ENCODE measurements around the gene WDCP. TPM values are rescaled to one million over a fixed set of nuclear protein-coding genes. Genes with fewer than 3 reads are reported as not detected.

The WDCP gene, protein sequence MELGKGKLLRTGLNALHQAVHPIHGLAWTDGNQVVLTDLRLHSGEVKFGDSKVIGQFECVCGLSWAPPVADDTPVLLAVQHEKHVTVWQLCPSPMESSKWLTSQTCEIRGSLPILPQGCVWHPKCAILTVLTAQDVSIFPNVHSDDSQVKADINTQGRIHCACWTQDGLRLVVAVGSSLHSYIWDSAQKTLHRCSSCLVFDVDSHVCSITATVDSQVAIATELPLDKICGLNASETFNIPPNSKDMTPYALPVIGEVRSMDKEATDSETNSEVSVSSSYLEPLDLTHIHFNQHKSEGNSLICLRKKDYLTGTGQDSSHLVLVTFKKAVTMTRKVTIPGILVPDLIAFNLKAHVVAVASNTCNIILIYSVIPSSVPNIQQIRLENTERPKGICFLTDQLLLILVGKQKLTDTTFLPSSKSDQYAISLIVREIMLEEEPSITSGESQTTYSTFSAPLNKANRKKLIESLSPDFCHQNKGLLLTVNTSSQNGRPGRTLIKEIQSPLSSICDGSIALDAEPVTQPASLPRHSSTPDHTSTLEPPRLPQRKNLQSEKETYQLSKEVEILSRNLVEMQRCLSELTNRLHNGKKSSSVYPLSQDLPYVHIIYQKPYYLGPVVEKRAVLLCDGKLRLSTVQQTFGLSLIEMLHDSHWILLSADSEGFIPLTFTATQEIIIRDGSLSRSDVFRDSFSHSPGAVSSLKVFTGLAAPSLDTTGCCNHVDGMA
- 6.2 and 14.4 TPM in 2 replicates for total RNA-seq

GRCh38 chr2:24046930-24047702 lies at the start of gene WDCP:
WDCP (minus strand) TSS chr2:24047391; CDS start chr2:24039494, 7,897 bp downstream.

DNA sequence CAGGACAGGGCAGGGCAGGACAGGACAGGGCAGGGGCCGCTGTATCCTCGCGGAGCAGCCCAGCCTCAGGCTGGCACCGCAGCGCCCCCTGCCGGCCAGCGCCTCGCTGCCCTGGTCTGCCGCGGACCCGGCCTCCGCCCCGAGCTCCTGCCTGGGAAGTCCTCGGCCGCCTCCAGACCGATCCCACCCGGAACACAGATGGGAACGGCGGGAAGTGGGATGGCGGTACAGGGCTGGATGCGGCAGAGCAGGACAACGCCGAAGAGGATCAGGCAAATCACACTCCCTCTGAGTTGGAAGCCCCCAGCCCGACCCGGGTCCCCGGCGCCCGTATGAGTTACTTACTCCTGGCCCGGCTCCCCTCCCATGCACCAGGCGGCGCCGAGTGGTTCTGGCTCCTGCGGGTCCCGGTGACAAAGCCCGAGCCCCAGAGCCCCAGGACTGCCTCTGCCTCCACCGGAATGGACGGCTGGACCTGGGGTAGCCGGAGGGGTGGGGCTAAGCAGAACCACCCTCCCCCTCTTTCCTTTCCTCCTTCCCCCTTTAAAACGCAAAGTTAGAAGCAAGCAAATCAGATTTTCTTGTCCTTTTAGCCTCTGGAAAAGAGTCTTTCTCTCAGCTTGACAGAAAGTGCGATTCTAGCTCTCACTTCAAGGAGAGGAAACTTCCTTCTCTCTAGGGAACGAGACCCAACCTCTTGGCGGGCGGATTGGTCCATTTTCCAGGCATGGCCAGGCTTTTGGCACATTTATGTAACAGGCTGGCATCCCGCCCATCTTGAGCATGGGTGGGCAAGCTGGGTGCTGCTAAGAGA lies 37.4 kb upstream of the WDCP start, which contains the start of gene TP53I3:
TSS of gene TP53I3 (minus strand) at position 449 of the 814 bp plus-strand sequence. CDS start 508 bp downstream, outside the sequence.

DNA sequence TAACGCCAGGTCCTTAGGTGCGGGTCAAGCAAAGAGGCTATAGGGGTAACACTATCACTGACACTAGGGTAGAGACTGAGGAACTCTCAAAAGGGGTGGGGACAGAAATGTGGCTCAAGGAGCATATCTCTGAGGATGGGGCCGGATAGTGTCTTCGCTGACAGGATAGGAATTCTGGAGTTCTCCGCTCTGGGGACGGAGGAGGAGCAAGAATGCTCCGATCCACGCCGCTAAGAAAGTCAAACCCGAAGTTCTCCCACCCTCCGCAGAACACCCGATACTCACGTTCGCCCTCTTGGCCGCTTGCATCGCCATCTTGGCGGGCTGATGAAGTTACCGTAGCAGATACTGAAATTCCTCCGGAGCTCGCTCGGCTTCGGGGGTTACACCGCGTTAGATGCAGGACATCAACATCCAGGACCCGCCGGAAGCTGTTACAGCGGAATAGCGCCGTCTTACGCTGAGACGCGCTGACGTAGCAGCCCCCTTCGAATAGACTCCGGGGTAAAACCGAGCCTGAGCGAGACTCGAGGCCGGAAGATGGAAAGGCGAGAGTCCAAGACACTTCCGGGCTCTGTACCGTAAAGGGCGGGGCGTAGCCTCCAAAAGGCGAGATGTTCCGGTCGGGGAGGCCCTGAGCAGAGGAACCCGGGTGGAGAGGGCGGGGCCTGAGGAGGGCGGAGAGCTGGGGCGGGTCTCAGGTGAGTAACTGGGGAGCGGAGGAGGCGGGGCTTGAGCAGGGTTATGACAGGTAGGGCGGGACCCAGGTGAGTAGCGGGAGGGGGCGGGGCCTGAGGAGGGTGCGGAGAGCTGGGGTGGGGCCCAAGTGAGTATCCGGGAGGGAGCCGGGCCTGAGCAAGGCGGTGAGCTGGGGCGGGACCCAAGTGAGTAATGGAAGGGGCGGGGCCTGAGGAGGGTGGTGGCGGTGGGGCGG lies 29.0 kb upstream of the WDCP start, which contains the start of gene SF3B6:
TSS of gene SF3B6 (minus strand) at position 412 of the 934 bp plus-strand sequence. CDS start at position 315, 97 bp downstream.

DNA sequence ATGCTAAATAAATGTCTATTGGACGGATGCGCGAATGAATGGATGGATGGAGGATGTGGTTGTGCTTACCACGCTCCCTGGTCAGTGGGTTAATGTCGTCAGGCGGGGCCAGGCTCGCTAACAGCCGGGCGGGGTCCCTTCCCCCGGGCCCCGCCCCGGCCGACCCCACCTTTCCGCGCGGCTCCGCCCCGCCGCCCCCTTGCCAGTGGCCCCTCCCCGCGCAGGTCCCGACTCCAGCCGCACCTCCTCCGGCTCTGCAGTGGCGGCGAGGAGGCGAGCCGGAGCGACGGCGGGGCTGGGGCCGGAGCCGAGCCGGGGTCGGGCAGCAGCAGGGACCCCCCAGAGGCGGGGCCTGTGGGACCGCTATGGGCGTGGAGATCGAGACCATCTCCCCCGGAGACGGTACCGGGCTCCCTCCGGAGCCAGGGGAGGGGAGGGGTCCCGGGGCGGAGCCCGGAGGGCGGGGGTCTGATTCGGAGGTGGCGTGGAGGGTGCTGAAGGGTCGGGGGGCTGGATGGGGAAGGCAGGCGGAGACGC lies 2.4 kb upstream of the WDCP start, which contains the start of gene FKBP1B:
TSS of gene FKBP1B (plus strand) at position 257 of the 537 bp plus-strand sequence. CDS start at position 366, 109 bp downstream.

DNA sequence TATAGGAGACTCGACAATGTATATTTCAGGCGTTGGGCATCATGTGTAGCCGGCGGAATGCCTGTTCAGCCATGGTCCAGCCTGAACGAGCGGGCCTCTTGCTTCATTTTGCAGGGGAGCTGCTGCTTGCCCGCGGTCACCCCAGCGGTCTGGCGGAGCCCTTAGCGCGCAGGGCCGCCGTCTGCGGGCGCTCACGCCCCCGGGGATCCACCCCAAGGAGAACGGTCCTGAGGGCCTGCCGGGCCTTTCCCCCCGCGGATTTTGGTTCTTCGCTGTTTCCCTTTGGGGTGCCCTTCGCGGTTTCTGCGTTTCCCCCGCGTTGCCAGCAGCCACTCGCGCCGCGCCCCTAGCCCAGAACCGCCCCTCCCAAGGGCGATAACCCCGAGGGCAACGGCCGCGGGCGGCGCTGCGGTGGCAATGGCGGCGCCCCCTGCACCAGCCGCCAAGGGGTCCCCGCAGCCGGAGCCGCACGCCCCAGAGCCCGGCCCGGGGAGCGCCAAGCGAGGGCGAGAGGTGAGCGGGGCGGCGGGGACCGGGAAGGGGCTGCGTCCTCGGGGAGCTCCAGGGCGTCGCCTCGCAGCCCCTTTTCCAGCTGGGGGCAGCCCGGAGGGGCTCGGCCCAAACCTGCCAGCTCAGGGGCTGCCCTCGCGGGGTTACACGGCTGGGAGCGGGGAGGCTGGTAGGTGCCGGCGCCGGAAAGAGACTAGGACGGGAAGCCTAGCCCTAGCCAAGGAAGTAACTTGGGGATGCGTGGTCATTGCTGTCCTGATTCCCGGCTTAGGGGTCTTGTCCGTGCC lies 37.3 kb downstream of the WDCP start, which contains the start of gene MFSD2B:
TSS of gene MFSD2B (plus strand) at position 406 of the 797 bp plus-strand sequence. CDS start at position 418, 12 bp downstream.

Other genes starting within 250 kb of the WDCP start
- 8.4 and 22.7 TPM in 2 replicates for gene ATAD2B, start 120.3 kb downstream of the WDCP start, total RNA-seq
- 7.3 and 12.3 TPM in 2 replicates for gene UBXN2A, start 106.9 kb downstream of the WDCP start, total RNA-seq
- gene MFSD2B, start 37.3 kb downstream of the WDCP start, total RNA-seq: 0.25 TPM in 1 of 2 replicates, not detected in the other
- gene FKBP1B, start 2.4 kb upstream of the WDCP start, total RNA-seq: 9.3 and 14.6 TPM in 2 replicates
- gene SF3B6, start 28.9 kb upstream of the WDCP start, total RNA-seq: 108 and 113 TPM in 2 replicates
- 46.4 and 120 TPM in 2 replicates for gene TP53I3, start 37.4 kb upstream of the WDCP start, total RNA-seq
- gene PFN4, start 75.9 kb upstream of the WDCP start, total RNA-seq: 0.19 and 0.32 TPM in 2 replicates
- 2.1 and 5.7 TPM in 2 replicates for gene FAM228B, start 76.1 kb upstream of the WDCP start, total RNA-seq
- under 0.01 and 0.31 TPM in 2 replicates for gene FAM228A, start 127.7 kb upstream of the WDCP start, total RNA-seq